Fibroblast of peridontal ligament (primary cell): ENCODE measurements around the gene PRRT3.

Source experiments
- DNase-seq: peaks from one replicate; pipeline ENCODE4 v3.0.0-alpha.2; 2010; ENCODE audit errors: extremely low read depth

Gene PRRT3

DNA sequence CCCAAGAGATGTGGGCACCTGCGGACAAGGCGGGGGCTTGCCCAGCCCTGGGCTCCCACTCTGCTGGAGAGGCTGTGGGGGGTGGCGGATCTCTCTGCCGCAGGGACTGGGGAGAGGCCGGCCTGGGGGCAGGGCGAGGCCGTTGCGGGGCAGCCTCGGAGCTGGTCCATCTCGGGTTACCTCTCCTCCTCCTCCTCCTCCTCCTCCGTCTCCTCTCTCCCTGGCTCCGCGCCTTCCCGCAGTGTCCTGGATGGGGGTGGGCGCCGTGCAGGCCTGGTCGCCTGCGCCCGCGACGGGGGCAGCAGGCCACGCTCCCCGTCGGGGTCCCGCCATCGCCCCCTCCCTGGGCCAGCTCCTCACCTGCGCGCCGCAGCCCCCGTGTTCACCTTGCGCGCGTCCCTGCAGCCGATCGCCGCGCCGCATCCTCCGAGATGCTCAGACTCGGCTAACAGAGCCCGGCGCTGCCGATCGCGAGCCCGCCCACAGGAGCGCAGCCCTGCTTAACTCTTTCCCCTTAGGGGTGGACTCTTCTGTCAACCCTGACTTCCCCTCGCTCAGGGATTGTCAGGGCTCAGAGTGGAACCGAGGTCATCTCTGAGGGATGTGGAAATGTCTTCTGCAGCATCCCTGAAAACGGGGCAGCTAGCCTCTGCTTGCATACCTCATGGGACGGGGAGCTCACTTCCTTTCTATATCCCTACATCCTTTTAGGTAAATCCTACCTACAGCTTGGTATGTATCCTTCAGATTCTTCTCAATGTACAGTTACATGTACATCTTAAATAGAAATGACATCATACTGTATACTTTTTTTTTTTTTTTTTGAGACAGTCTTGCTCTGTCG, at the start of gene PRRT3:
Gene PRRT3, minus strand, starts transcription at position 447 of the 844 bp plus-strand sequence. CDS start 2,293 bp downstream, outside the sequence.
- DNase-seq: peak; percentile 17

DNA sequence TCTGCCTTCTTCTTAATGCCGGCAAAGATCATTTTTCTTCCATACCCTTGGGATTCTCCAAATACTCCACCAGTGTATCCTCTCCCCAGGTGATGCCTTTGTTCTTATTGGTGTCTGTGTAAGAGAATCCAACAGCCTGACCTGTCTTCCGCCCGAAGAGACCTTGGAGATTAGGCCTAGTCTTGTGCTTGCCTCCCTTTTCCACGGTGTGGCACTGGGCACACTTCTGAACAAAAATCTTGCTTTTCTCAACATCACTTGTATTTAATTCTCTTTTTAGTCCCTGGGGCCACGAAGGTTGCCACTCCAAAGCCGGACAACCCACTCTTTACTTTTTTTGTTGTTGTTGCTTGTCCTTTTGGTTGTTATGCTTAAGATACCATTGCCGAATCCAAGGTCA, 48.5 kb upstream of the PRRT3 start:
- DNase-seq: no peak

DNA sequence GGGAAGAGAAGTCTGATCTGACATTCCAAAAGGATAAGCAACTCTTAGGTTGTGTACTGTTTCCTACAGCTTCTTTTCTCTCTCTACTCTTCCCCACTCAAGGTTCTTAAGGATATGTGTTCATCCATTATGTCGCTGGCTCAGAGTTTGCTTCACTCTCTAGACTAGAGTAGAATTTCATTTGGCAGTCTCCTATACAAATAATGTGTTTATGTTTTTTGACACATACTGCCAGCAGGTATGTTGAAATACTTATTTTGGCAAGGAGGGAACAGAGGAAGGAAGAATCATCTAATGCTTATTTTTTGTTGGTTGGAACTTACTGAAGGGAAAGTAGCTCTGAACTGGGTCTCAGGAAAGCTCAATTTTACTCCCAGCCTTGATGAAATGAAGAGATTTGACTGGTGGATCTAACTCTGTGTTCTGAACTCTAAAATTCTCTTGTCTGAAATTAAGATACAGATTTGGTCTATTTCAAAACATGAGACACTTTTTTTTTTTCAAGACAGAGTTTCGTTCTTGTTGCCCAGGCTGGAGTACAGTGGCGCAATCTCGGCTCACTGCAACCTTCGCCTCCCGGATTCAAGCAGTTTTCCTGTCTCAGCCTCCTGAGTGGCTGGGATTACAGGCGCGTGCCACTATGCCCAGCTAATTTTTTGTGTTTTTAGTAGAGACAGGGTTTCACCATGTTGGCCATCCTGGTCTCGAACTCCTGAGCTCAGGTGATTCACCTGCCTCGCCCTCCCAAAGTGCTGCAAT, 42.1 kb upstream of the PRRT3 start:
- DNase-seq: peak; percentile 74

DNA sequence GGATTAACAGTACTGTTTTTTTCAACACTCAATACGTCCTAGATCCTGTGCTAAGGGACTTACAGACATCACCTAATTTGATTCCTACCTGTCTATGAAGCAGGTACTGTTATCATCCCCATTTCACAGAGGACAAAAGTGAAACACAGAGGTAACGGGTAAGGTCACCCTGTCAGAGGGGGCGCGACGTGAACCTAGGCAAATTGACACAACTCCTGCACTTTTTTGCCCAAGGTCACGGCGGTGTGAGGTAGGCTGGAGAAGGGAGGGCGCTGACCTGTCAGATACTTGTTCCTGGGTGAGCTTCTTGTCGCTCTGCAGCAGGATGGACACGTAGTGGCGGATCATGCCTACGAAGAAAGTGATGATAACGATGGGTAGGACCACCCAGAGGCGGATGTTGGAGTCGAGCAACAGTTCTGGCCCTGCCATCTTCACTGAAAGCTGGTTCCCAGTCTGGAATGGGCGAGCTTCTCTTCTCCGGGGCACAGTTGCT, 34.1 kb upstream of the PRRT3 start:
- no peak for DNase-seq

DNA sequence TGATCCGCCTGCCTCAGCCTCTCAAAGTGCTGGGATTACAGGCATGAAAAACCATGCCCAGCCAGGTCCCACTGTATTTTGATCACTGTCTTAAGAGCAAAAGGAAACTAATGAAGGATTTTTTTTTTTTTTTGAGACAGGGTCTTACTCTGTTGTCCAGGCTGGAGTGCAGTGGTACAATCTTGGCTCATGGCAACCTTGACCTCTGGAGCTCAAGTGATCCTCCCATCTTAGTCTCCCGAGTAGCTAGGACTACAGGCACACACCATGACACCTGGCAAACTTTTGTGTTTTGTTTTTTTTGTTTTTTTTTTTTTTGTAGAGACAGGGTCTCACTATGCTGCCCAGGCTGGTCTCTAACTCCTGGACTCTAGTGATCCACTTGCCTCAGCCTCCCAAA, 28.0 kb upstream of the PRRT3 start:
- DNase-seq: no peak

DNA sequence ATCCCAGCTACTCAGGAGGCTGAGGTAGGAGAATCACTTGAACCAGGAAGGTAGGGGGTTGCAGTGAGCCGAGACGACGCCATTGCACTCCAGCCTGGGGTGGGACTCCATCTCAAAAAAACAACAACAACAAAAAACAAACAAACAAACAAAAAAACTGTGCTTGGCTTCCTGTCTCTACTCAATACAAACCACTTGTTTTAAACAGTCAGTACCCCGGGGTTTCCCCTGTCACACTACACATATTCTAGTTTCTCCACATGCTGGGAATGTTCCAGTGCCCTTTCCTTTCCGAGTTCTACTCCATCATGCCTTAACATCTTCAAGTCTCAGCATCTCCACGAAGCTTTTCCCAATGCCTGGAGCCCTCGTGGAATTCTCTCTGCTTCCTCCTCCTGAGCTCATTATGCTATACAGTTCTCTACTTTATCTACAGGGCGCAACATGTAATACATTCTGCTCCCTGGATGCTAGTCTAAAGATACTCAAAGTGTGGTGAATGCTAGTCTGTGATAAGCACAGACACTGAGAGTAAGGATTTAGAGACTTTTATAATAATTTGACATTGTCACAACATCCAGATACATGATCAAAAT, 26.6 kb upstream of the PRRT3 start:
- no peak for DNase-seq

GRCh38 chr3:9976721-9977709, 24.8 kb upstream of the PRRT3 start:
- DNase-seq: peak; percentile 99

DNA sequence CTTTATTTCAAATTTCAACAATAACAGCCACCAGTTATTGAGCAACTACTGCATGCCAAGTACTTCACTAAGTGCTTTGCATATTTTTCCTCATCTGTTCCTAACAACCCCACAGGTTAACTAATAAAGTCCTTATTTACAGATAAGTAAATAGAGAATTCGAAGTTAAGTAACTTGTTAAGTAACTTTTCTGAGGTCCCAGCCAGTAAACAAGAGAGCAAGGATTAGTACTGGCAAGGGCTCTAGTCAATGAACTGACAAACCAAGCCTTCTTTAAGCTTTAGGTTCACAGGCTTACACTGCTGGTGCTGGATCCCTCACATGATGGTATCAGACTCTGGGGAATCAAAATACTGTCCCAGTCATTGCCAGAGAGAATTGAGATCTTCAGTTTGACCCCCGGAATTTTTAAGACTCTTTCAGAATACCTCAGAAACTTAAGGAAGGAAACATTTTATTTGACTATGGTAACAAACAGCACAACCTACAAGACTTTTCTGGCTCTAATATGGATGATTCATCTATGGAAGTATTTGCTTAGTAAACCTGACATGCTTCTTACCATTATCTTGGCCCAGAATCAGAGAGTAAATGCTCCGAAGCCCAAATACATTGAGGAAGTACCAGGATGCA, 17.9 kb upstream of the PRRT3 start:
- peak; percentile 80 for DNase-seq

- DNase-seq: no peak
Measured at GRCh38 chr3:9969632-9970019, 17.4 kb upstream of the PRRT3 start.

DNA sequence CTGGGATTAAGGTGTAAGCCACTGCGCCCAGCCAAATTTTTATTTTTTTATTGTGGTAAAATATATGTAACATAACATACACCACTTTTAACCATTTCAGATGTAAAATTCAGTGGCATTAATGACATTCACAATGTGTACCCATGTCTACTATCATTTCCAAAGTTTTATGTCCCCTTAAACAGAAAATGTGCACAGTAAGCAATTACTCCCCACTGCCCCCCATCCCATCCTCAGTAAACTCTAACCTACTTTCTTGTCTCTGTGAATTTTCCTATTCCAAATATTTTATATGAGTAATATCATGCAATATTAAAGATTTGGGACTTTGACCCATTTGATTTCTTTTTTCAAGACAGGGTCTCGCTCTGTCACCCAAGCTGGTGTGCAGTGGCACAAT, 14.6 kb upstream of the PRRT3 start:
- no peak for DNase-seq

DNA sequence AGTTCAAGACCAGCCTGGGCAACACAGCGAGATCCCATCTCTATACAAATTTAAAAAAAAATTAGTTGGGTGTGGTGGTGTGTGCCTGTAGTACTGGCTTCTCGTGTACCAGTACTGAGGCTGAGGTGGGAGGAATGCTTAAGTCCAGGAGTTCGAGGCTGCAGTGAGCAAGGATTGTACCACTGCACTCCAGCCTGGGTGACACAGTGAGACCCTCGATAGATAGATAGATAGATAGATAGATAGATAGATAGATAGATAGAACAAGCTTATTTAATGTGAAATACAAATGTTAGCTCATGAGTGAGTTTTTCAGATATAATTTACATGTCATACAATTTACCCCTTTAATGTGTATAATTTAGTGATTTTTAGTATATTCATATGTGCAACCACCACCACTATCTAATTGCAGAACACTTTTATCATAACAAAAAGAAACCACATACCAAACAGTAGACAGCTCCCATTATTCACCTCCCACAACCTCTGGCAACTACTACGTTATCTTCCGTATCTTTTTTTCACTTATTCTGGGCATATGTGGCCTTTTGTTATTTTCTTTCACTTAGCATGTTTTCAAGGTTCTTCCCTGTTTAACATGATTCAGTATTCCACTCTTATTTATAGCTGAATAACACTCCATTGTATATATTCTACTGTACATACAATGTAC, 13.1 kb upstream of the PRRT3 start:
- DNase-seq: no peak

- peak; percentile 59 for DNase-seq
Measured at GRCh38 chr3:9957214-9957613, 5.0 kb upstream of the PRRT3 start.

GRCh38 chr3:9955611-9956352, 3.6 kb upstream of the PRRT3 start:
- DNase-seq: peak; percentile 82

- no peak for DNase-seq
Measured at GRCh38 chr3:9955067-9955502, 2.9 kb upstream of the PRRT3 start.

GRCh38 chr3:9951598-9951961, 628 bp downstream of the PRRT3 start:
- DNase-seq: no peak

DNA sequence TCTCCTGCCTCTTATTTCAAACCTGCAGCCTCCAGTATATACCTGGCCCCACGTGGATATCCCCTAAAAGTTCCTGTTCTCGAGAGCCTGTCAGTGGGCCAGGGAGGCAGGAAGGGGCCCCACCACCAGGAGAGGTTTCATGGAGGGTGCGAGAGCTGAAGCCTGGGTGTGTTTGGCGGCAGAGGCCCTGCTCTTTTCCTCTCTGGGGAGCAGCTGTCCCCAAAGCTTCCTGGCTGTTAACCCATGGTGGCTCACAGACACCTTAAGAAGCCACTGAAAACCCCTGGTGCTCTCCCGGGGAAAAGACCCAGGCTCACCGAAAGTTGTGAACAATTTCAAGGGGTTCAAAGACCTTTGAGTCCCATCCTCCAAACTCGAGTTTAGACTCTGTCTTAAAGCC, 1.1 kb downstream of the PRRT3 start:
- DNase-seq: no peak

- DNase-seq: no peak
Measured at GRCh38 chr3:9949626-9950025, 2.6 kb downstream of the PRRT3 start.

DNA sequence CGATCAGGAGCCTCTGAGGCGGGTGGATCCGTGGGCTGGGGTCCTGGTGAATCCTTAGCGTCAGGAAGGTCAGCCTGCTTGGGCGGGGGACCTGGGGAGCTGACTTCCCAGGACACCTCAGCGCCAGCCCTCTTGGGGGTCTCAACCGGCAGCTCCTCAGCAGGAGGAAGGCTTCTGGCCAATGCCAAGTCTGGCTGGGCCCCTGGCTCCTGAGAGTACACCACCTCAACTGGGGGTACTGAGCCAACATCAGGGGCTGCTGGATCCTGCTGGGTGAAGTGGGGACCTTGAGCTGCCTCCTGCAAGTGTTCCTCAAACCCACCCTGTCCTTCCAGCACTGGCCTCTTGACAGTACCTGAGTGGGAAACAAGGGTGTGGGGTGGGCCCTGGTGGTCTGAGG, 3.1 kb downstream of the PRRT3 start:
- DNase-seq: no peak

GRCh38 chr3:9948586-9948985, 3.6 kb downstream of the PRRT3 start:
- no peak for DNase-seq
